Activated naive CD4-positive, alpha-beta T cell treated with anti-CD3 and anti-CD28 coated beads, Interleukin-2, amount 50 U/mL, for 16 hours (primary cell): ENCODE data around the gene C6orf136.

Experiments
- DNase-seq: peaks from one replicate; pipeline ENCODE4 v3.0.0-alpha.2; 2020

Gene C6orf136

GRCh38 chr6:30646450-30647241 lies at the start of gene C6orf136:
Gene C6orf136, plus strand, starts transcription at chr6:30647133. Its CDS starts 99 bp downstream, at chr6:30647232.
- DNase-seq, result peak; percentile 93

GRCh38 chr6:30597315-30598144 lies 49.4 kb upstream of the C6orf136 start:
- peak; percentile 79 for DNase-seq

GRCh38 chr6:30598912-30599624 lies 47.9 kb upstream of the C6orf136 start:
- DNase-seq, result no peak

GRCh38 chr6:30599625-30600324 lies 47.2 kb upstream of the C6orf136 start:
- DNase-seq, result no peak

GRCh38 chr6:30600451-30600961 lies 46.4 kb upstream of the C6orf136 start:
- no peak for DNase-seq

GRCh38 chr6:30601436-30601814 lies 45.5 kb upstream of the C6orf136 start:
- no peak for DNase-seq

GRCh38 chr6:30601815-30602641 lies 44.9 kb upstream of the C6orf136 start:
- DNase-seq, result no peak

GRCh38 chr6:30603961-30604360 lies 43.0 kb upstream of the C6orf136 start:
- DNase-seq, result no peak

GRCh38 chr6:30610065-30610464 lies 36.9 kb upstream of the C6orf136 start:
- no peak for DNase-seq

- no peak for DNase-seq
Measured at GRCh38 chr6:30611150-30611855, 35.6 kb upstream of the C6orf136 start.

- no peak for DNase-seq
Measured at GRCh38 chr6:30611856-30612194, 35.1 kb upstream of the C6orf136 start.

- DNase-seq, result no peak
Measured at GRCh38 chr6:30612213-30612612, 34.7 kb upstream of the C6orf136 start.

GRCh38 chr6:30612687-30613248 lies 34.2 kb upstream of the C6orf136 start:
- no peak for DNase-seq

- no peak for DNase-seq
Measured at GRCh38 chr6:30613251-30614043, 33.5 kb upstream of the C6orf136 start.

GRCh38 chr6:30614044-30614842 lies 32.7 kb upstream of the C6orf136 start:
- DNase-seq, result no peak

- peak; percentile 83 for DNase-seq
Measured at GRCh38 chr6:30614843-30615218, 32.1 kb upstream of the C6orf136 start.

- peak; percentile 29 for DNase-seq
Measured at GRCh38 chr6:30615219-30615957, 31.5 kb upstream of the C6orf136 start.
